ENCODE data around the gene CDH4.
A peak's percentile ranks its signal among the peaks of the same experiment; 100 is the strongest.

CDH4 gene

DNA sequence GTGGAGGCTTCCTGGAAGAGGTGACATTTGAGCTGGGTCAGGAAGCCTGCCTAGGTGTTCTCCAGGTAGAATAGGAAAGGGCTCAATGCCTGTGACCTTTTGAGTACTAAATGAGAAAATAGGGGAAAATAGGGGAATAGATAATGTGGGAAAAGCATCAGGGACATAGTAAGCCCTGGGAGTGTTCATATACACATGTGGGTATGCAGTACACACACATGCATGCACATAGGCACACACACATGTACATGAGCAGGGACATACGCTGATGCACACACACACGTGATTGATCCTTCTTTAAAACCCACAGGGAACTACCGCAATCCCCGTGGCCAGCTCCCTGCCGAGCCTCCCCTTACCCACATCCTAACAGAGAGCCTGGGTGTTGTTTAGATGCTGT lies 351.7 kb downstream of the CDH4 start:
- DNase-seq (ENCODE audit: low read depth): no peak
- TF ChIP-seq, protein P1, sequence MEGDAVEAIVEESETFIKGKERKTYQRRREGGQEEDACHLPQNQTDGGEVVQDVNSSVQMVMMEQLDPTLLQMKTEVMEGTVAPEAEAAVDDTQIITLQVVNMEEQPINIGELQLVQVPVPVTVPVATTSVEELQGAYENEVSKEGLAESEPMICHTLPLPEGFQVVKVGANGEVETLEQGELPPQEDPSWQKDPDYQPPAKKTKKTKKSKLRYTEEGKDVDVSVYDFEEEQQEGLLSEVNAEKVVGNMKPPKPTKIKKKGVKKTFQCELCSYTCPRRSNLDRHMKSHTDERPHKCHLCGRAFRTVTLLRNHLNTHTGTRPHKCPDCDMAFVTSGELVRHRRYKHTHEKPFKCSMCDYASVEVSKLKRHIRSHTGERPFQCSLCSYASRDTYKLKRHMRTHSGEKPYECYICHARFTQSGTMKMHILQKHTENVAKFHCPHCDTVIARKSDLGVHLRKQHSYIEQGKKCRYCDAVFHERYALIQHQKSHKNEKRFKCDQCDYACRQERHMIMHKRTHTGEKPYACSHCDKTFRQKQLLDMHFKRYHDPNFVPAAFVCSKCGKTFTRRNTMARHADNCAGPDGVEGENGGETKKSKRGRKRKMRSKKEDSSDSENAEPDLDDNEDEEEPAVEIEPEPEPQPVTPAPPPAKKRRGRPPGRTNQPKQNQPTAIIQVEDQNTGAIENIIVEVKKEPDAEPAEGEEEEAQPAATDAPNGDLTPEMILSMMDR (IDR thresholded peaks at IDR 0.05; ENCODE audit: control insufficient read depth, extremely low read depth, insufficient read depth): no peak
- H3K4me3 ChIP-seq (ENCODE audit: low read depth, low read length): no peak overlapping the region

DNA sequence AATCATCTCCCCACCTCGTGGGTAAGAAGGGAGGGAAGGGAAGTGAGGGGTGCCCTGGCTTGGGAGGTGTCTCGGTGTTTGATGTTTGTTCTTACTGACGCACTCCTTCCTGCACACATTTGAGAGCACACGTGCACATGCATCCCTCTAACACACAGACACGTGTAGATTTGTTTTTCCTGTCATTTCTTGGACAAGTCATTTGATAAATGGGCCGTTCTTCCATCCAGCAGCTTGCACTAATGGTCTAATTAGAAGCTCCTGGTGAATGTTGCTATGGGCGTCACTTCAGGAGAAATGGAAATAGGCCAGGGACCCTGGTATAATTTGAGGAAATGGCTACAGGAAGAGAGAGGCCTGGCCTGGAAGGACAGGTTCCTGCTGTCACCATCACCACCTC lies 352.5 kb downstream of the CDH4 start:
- no peak overlapping the region for H3K4me3 ChIP-seq (ENCODE audit: low read depth, low read length)
- no peak for DNase-seq (ENCODE audit: low read depth)
- TF ChIP-seq, protein P1 (IDR thresholded peaks at IDR 0.05; ENCODE audit: control insufficient read depth, extremely low read depth, insufficient read depth): no peak

DNA sequence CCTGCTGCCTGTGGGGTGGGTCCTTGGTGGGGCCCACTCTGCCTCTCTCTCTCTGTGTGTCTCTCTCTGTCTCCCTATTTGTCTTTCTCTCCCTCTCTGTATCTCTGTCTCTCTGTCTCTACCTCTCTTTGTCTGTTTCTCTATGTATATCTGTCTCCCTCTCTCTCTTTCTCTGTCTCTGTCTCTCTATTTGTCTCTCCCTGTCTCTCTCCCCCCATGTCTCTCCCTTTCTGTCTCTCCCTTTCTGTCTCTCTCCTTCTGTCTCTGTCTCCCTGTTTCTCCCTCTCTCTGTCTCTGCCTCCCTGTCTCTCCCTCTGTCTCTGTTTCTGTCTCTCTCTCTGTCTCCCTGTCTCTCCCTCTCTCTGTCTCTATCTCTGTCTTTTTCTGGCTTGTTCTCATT lies 353.2 kb downstream of the CDH4 start:
- no peak overlapping the region for H3K4me3 ChIP-seq (ENCODE audit: low read depth, low read length)
- DNase-seq (ENCODE audit: low read depth): no peak
- TF ChIP-seq, protein P1 (IDR thresholded peaks at IDR 0.05; ENCODE audit: control insufficient read depth, extremely low read depth, insufficient read depth): no peak

DNA sequence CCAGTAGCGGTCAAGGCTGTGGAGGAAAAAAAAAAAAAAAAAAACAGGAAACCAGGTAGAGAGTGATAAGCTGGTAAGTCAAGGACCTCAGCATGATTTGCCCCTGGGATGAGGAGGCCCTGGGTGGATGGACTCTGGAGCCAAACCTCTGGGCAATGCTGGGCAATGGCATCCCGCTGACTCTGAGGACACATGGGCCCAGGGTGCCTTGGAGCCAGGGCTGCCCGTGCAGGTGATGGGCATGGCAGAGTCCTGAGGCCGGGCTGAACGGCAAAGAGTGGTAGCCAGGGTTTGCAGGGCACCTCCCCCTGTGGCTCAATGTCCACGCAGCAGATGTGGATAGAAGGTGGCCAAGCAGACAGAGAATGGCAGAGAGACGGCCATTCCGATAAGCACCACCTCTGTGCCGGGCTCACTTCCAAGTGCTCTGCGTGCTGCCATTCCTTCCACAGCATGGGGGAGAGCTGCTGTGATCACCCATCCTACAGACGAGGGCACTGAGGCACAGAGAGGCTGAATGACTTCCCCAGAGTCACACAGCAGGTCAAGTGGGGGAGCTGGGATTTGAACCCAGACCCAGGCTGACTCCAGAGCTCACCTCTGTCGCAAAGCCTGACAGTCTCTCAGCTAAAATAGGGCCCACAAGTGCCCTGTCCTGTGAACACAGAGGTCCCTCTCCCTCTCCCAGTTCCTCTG lies 353.9 kb downstream of the CDH4 start:
- no peak for DNase-seq (ENCODE audit: low read depth)

DNA sequence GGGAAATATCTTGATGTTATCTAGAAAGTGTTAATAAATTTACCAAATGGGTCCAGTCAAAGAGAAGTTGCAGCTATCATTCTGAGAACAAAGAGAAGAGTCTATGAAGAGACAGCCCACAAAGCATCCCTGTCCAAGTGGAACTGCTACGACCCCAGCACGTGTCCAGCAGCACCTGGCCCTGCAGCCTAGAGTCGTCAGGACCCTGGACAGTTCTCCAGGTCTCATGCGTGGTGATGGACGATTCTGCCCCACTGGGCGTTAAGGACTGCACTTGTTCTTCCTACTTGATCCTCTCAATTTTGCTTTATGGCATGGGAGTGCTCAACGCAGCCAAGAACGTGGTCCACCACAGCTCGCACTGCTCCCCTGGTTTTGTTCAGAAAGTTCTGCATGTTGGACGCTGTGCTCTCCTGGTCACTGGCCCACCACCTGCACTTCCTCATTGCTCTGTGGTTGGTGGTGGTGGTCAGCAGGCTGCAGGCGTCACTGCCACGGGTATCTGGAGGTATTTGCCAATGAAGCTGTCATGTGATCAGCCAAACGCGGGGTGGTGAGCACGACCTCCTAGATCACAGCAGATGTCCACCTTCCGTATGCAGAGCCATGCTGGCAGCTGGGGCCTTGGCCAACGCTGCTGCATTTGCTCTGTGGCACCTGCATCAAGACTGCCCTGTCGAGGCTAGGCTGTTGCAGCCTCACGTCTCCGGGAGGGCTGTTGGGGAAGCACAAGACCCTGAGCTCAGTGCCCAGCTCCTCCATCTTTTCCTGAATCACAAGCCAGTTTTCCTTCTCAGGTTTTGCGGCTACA lies 356.4 kb downstream of the CDH4 start:
- DNase-seq (ENCODE audit: low read depth): peak; percentile 15
- H3K4me3 ChIP-seq (ENCODE audit: low read depth, low read length): no peak overlapping the region
- TF ChIP-seq, protein P1 (IDR thresholded peaks at IDR 0.05; ENCODE audit: control insufficient read depth, extremely low read depth, insufficient read depth): no peak

More for the DNA sequence above, 353.9 kb downstream of the CDH4 start:
- H3K4me3 ChIP-seq (ENCODE audit: low read depth, low read length): no peak overlapping the region
- TF ChIP-seq, protein P1 (IDR thresholded peaks at IDR 0.05; ENCODE audit: control insufficient read depth, extremely low read depth, insufficient read depth): no peak

DNA sequence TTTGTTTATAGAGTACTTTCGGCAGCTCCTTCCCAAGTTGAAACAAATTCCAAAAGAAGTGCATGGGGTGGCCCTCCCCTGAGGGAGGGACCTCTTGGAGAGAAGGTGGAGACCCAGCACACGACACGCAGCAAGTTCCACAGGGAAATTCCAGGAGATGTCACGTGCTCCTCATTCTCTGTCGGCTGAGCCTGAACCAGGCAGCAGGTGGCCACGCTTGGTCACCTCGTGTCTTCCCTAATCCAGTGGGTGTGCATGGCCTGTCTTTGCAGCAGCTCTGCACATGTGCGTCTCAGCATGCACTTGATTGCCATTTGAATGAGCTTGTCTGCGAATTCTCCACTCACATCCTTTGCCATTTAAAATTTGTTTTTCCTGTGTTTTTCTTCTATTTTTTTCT lies 357.4 kb downstream of the CDH4 start:
- H3K4me3 ChIP-seq (ENCODE audit: low read depth, low read length): no peak overlapping the region
- TF ChIP-seq, protein P1 (IDR thresholded peaks at IDR 0.05; ENCODE audit: control insufficient read depth, extremely low read depth, insufficient read depth): no peak
- DNase-seq (ENCODE audit: low read depth): no peak

All from LNCaP clone FGC (cell line).